Activated CD4-positive, alpha-beta memory T cell treated with anti-CD3 and anti-CD28 coated beads for 36 hours (primary cell): Measurements from ENCODE around the gene APOD. TPM values are rescaled to one million over a fixed set of nuclear protein-coding genes. Genes with fewer than 3 reads are reported as not detected.
"Not testable (repeated sequence)": the region's sequence is repeated elsewhere in the genome, so short reads cannot be mapped to it uniquely, and the experiment has no call there.

ENCODE experiments used
- CTCF ChIA-PET: fragments of 350-600 bp; sonication (Branson Sonifier 250); formaldehyde crosslinking; loops from one replicate; lab custom pipeline; 2021; ENCODE audit warnings: antibody characterized with exemption, inconsistent platforms; lab: Charles Lee
- POLR2A ChIA-PET: fragments of 350-600 bp; sonication (Branson Sonifier 250); formaldehyde crosslinking; loops from one replicate; lab custom pipeline; 2021; ENCODE audit warnings: antibody characterized with exemption; lab: Charles Lee
- DNase-seq: peaks from one replicate; pipeline ENCODE4 v3.0.0-alpha.2; 2020
- H3K27ac Mint-ChIP-seq: one replicate; pipeline ENCODE4 v1.8.0; 2021; ENCODE audit warnings: mixed read lengths
- H3K27me3 Mint-ChIP-seq: one replicate; pipeline ENCODE4 v1.8.0; 2021; ENCODE audit warnings: mixed read lengths
- H3K36me3 Mint-ChIP-seq: one replicate; pipeline ENCODE4 v1.8.0; 2021; ENCODE audit warnings: mixed read lengths
- H3K4me1 Mint-ChIP-seq: one replicate; pipeline ENCODE4 v1.8.0; 2021; ENCODE audit warnings: low read depth, mixed read lengths
- H3K4me3 Mint-ChIP-seq: one replicate; pipeline ENCODE4 v1.8.0; 2021; ENCODE audit warnings: mild to moderate bottlenecking, mixed read lengths
- H3K9me3 Mint-ChIP-seq: one replicate; pipeline ENCODE4 v1.8.0; 2021; ENCODE audit warnings: mixed read lengths
- intact Hi-C: fragments of 100-400 bp; cut with micrococcal nuclease; formaldehyde crosslinking; loops from one replicate; pipeline ENCODE4 v1.15.1; 2023
- total RNA-seq, 2 experiments: library from RNA; stranded (reverse); gene quantifications; one replicate each; pipeline ENCODE4 v1.2.3, GENCODE V29; 2021

Gene APOD
- total RNA-seq, 2 experiments from 2014 or later, result 0.48 to 0.59 TPM

DNA sequence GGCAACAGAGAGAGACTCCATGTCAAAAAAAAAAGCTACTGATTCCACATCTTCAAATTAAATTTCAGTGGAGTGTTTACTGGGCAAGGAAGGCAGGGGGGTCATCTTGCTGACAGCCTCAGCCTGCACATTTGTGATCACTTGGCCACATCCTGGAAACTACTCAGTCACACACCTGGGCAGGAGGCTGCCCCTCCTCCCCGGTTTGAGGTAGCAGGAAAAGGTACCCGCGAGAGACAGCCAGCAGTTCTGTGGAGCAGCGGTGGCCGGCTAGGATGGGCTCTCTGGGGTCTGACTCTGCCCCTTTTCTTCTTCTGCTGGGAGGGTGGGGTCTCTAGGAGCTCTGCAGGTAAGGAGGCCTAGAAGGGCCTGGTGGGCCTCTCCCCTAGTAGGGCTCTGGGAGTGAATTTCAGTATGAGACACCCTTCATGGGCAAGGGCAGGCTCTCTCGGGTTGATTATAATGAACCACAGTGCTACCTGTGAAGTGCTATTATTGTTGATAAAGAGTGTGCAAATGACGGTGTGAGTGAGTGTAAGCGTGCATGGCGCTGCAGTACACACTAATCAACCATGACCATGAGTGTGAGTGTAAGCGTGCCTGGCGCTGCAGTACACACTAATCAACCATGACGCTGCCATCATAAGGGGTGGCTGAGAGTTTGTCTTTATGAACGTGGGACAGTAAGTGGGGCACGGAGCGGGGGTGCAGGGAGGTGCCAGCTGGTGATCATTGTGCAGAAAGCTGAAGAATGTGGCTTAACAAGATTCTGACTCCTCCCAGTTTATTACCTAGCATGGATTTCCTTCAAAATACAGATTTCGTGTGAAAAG, 31.1 kb upstream of the APOD start:
- H3K4me3 Mint-ChIP-seq, intact Hi-C loops, H3K27me3 Mint-ChIP-seq, CTCF ChIA-PET, H3K36me3 Mint-ChIP-seq, H3K27ac Mint-ChIP-seq, H3K9me3 Mint-ChIP-seq, POLR2A ChIA-PET: not testable (repeated sequence)
- H3K4me1 Mint-ChIP-seq, result peaks cover 24% of the 10 kb centered on the region
- peak; percentile 58 for DNase-seq

DNA sequence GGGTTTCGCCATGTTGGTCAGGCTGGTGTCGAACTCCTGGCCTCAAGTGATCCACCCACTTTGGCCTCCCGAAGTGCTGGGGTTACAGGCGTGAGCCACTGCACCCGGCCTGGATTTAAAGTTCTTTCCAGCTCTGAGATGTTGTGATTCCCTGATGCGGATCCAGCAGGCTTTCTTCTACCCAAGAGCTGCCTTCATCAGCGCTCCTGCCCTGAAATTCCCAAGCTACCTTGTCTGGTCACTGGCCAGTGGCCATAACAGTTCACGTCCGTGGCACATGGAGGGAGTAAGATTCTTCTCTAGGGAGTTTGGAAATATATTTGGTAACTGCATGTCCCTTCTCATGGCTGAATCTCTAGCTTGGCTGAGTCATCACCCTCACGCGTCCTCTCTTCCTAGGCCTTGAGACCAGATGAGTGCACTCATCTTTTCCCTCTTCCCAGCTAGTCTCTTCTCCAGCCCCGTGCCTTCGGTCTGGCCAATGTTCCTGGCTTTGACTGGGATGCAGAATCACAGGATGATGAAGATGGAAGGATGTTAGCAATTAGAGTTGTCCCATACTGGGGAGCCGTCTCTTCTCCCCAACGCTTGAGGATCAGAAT, 29.8 kb upstream of the APOD start:
- Mint-ChIP-seq H3K9me3 (peaks cover 15% of the 10 kb centered on the region), H3K4me1 (peaks cover 37% of the 10 kb centered on the region), H3K27ac (peak overlapping the region; percentile 24), H3K36me3 (no peaks in the 10 kb centered on the region), H3K27me3 (no peaks in the 10 kb centered on the region), H3K4me3 (no peak overlapping the region)
- ChIA-PET CTCF (interaction anchor here (1.0 to 1.6 kb wide), 2 partner anchors 55 to 246 kb away, joined by 4 read pairs; no protein-coding TSS in a partner anchor), POLR2A (no interaction called here)
- DNase-seq, result no peak
- intact Hi-C loops, result no loop called here

DNA sequence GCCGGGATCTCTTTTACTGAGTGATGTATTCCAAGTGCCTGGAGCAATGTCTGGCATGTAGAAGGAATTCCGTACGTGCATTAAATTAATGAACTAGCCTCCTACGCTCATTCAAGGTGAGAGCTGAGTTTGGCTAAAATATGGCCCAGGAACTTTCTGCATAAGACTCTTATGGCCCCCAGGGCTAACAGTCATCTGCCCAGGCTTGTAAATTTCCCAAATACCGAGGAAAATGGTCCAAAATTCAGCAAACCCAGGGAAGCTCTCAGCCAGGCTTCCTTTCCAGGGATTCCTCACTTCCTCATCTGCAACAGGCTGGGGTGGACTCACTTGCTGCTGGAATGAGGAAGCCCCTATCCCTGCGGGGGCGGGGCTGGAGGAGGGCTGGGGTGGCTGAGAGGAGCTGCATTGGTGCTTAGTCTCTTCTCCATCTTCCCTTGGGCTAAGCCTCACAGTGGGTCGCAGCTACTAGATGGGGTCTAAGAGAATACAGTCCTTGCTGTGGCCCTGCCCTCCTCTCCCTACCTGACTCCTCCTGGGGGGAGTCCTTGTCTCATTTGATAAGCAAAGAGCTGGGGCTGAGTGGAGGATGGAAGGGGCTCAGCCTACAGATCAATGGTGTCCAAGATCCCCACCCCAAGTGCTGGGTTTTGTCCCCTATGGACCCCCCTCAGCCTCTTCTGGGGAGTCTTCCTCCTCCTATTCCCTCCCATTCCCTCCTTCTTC, 28.5 kb upstream of the APOD start:
- CTCF ChIA-PET, result interaction anchor here (1.0 kb wide), 1 partner anchor 247 kb away, joined by 4 read pairs; no protein-coding TSS in a partner anchor
- H3K27ac Mint-ChIP-seq, result no peak overlapping the region

DNA sequence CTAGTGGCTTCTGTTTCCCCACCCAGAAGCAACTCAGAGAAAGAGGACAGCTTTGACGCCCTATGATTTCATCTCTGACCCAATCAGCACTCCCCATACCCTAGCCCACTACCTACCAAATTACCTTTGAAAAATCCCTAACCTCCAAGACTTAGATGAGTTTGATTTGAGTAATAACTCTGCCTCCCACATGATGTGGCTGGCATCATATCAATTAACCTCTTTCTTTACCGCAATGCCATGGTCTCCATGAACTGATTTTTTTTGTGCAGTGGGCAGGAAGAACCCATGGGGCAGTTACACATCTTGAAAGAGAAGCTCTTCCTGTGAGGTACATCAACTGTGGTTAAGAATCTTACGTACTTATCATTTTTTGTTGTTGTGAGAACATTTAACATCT, 25.5 kb upstream of the APOD start:
- Mint-ChIP-seq H3K4me3 (no peak overlapping the region), H3K9me3 (peaks cover 45% of the 10 kb centered on the region), H3K4me1 (peaks cover 31% of the 10 kb centered on the region), H3K36me3 (peaks cover 10% of the 10 kb centered on the region), H3K27ac (peak overlapping the region; percentile 70), H3K27me3 (no peaks in the 10 kb centered on the region)
- CTCF ChIA-PET, result interaction anchor here (0.6 to 1.6 kb wide), 5 partner anchors 45 to 315 kb away, joined by 3 to 4 read pairs (median 3); no protein-coding TSS in a partner anchor
- intact Hi-C loops, result loop anchor here (1.0 to 2.0 kb wide), 2 partner anchors 22 to 50 kb away; no protein-coding TSS in a partner anchor
- POLR2A ChIA-PET, result interaction anchor here (0.6 to 1.0 kb wide), 3 partner anchors 25 to 77 kb away, joined by 3 to 4 read pairs (median 4); partner anchors contain the start of gene APOD
- DNase-seq, result peak; percentile 66

More for the DNA sequence above, 28.5 kb upstream of the APOD start:
- no peak for DNase-seq
- H3K36me3 Mint-ChIP-seq, result peaks cover 3% of the 10 kb centered on the region
- H3K4me1 Mint-ChIP-seq, result peaks cover 41% of the 10 kb centered on the region
- no peaks in the 10 kb centered on the region for H3K27me3 Mint-ChIP-seq
- POLR2A ChIA-PET, result interaction anchor here (0.5 kb wide), 1 partner anchor 60 kb away, joined by 4 read pairs; no protein-coding TSS in a partner anchor
- H3K4me3 Mint-ChIP-seq, result no peak overlapping the region
- intact Hi-C loops, result no loop called here
- H3K9me3 Mint-ChIP-seq, result peaks cover 26% of the 10 kb centered on the region

DNA sequence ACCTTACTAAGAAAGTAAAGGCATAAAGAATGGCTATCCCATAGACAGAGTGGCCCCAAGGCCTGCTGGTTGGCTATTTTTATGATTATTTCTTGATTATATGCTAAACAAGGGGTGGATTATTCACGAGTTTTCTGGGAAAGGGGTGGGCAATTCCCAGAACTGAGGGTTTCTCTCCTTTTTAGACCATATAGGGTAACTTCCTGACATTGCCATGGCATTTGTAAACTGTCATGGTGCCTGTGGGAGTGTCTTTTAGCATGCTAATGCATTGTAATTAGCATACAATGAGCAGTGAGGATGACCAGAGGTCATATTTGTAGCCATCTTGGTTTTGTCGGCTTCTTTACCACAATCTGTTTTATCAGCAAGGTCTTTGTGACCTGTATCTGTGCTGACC, 18.0 kb upstream of the APOD start:
- H3K9me3 Mint-ChIP-seq, result peaks cover 14% of the 10 kb centered on the region
- H3K4me1 Mint-ChIP-seq, intact Hi-C loops, H3K27me3 Mint-ChIP-seq, H3K4me3 Mint-ChIP-seq, POLR2A ChIA-PET, DNase-seq, H3K36me3 Mint-ChIP-seq, H3K27ac Mint-ChIP-seq, CTCF ChIA-PET: not testable (repeated sequence)

DNA sequence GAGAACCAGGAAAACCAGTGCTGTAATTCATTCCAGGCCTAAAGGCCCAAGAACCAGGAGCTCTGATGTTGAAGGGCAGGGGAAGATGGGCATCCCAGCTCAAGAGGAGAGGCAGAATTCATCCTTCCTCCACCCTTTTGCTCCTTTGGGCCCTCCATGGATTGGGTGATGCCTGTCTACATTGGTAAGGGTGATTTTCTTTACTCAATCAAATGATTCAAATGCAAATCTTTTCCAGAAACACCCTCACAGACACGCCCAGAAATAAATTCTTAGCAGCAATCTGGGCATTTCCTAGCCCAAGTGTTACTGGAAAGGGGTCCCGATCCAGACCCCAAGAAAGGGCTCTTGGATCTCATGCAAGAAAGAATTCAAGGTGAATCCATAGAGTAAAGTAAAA, 17.6 kb upstream of the APOD start:
- no peak for DNase-seq
- H3K27ac Mint-ChIP-seq, result no peak overlapping the region
- no peaks in the 10 kb centered on the region for H3K4me1 Mint-ChIP-seq
- H3K4me3 Mint-ChIP-seq, result no peak overlapping the region
- H3K9me3 Mint-ChIP-seq, result peaks cover 10% of the 10 kb centered on the region
- peaks cover 4% of the 10 kb centered on the region for H3K36me3 Mint-ChIP-seq
- no peaks in the 10 kb centered on the region for H3K27me3 Mint-ChIP-seq
- CTCF ChIA-PET, result no interaction called here
- POLR2A ChIA-PET, result no interaction called here
- intact Hi-C loops, result no loop called here

DNA sequence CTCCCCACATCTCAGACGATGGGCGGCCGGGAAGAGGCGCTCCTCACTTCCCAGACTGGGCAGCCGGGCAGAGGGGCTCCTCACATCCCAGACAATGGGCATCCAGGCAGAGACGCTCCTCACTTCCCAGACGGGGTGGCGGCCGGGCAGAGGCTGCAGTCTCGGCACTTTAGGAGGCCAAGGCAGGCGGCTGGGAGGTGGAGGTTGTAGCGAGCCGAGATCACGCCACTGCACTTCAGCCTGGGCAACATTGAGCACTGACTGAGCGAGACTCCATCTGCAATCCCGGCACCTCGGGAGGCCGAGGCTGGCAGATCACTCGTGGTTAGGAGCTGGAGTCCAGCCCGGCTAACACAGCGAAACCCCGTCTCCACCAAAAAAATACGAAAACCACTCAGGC, 16.2 kb upstream of the APOD start:
- DNase-seq, POLR2A ChIA-PET, CTCF ChIA-PET, H3K9me3 Mint-ChIP-seq, H3K27ac Mint-ChIP-seq, H3K36me3 Mint-ChIP-seq, H3K27me3 Mint-ChIP-seq, H3K4me3 Mint-ChIP-seq, H3K4me1 Mint-ChIP-seq, intact Hi-C loops: not testable (repeated sequence)

DNA sequence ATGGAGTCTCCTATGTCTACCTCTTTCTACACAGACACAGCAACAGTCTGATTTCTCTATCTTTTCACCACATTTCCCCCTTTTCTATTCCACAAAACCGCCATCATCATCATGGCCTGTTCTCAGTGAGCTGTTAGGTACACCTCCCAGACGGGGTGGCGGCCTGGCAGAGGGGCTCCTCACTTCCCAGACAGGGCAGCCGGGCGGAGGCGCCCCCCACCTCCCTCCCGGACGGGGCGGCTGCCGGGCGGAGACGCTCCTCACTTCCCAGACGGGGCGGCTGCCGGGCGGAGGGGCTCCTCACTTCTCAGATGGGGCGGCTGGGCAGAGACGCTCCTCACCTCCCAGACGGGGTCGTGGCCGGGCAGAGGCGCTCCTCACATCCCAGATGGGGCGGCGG, 15.8 kb upstream of the APOD start:
- H3K4me1 Mint-ChIP-seq, CTCF ChIA-PET, H3K36me3 Mint-ChIP-seq, DNase-seq, intact Hi-C loops, H3K9me3 Mint-ChIP-seq, POLR2A ChIA-PET, H3K27me3 Mint-ChIP-seq, H3K4me3 Mint-ChIP-seq, H3K27ac Mint-ChIP-seq: not testable (repeated sequence)

DNA sequence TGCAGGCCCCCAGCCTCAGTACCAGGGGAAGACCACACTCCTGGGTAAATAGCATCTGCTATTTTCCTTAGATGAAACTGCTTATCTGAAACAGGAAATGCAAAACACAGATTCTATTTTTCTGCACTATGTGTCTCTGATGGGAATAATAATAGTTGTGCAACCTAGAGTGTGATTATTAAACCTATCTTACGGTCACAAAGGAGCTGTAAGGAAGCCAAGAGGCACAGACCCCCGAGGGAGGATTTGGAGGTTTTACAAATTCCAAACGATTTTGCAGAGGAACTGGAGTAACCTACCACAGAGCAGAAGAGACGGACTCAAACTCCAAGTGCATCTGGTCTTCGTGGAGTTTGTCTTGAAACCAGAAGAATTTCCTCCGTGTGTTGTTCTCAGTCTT, 14.1 kb upstream of the APOD start:
- ChIA-PET CTCF (no interaction called here), POLR2A (no interaction called here)
- no peak overlapping the region for H3K4me3 Mint-ChIP-seq
- H3K36me3 Mint-ChIP-seq, result no peaks in the 10 kb centered on the region
- intact Hi-C loops, result no loop called here
- H3K27ac Mint-ChIP-seq, result no peak overlapping the region
- no peak for DNase-seq
- no peaks in the 10 kb centered on the region for H3K27me3 Mint-ChIP-seq
- H3K4me1 Mint-ChIP-seq, result no peaks in the 10 kb centered on the region
- H3K9me3 Mint-ChIP-seq, result no peaks in the 10 kb centered on the region

DNA sequence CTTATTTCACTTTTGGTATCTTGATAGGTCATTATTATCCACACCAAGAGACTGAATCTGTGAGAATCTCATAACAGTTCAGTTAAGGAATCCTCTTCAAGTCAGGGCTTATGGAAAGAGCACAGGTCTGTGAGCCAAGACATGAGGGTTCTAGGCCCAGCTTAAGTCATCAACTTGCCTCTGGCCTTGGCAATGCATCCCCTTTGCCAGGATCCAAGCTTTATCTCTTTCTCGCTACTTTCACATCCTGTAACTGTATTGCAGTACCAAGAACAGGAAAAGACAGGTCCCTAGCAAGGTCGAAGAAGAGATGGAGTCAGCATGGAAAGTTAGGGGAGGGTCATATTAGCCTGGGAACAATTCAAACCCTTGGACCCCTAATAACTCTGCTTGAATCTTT, 13.5 kb upstream of the APOD start:
- no peak for DNase-seq
- Mint-ChIP-seq H3K36me3 (no peaks in the 10 kb centered on the region), H3K4me3 (no peak overlapping the region), H3K4me1 (no peaks in the 10 kb centered on the region), H3K27ac (no peak overlapping the region), H3K27me3 (no peaks in the 10 kb centered on the region), H3K9me3 (no peaks in the 10 kb centered on the region)
- ChIA-PET POLR2A (no interaction called here), CTCF (interaction anchor here (1.1 kb wide), 1 partner anchor 327 kb away, joined by 5 read pairs; the partner anchor contains the start of gene XXYLT1)
- intact Hi-C loops, result no loop called here

DNA sequence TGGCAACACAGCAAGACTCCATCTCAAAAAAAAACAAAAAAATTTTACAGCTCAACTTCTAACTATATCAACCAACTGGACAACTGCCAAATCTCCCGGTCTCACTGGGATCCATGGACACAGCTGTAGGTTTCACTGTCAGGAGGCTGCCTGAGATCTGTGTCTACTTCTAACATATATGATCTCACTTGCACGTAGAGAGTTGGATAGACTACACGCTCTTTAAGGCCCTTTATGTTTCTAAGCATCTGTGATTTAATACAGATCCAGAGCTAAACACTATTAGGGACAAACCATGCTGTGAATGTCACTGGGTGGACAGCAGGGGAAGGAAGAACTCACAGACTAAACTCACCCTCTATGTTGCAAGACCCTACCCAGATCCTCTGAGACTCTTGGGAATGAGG, 13.0 kb upstream of the APOD start:
- intact Hi-C loops, result no loop called here
- Mint-ChIP-seq H3K4me3 (no peak overlapping the region), H3K9me3 (no peaks in the 10 kb centered on the region), H3K27me3 (no peaks in the 10 kb centered on the region), H3K27ac (no peak overlapping the region), H3K36me3 (no peaks in the 10 kb centered on the region), H3K4me1 (no peaks in the 10 kb centered on the region)
- ChIA-PET POLR2A (no interaction called here), CTCF (interaction anchor here (1.1 kb wide), 1 partner anchor 326 kb away, joined by 5 read pairs; the partner anchor contains the start of gene XXYLT1)
- no peak for DNase-seq
